Activated CD4-positive, alpha-beta T cell treated with anti-CD3 and anti-CD28 coated beads for 36 hours (primary cell): ENCODE measurements around the gene VTI1B. TPM values are rescaled to one million over a fixed set of nuclear protein-coding genes. Genes with fewer than 3 reads are reported as not detected.

Experiments used
- ATAC-seq: fragments of 200-7000 bp; cut with Tn5 transposase; one replicate; pipeline ENCODE4 v1.10.0; 2021; ENCODE audit warnings: mild to moderate bottlenecking, moderate library complexity
- CTCF ChIA-PET: fragments of 350-600 bp; sonication (Branson Sonifier 250); formaldehyde crosslinking; loops from one replicate; lab custom pipeline; 2021; ENCODE audit warnings: antibody characterized with exemption; lab: Charles Lee
- POLR2A ChIA-PET: fragments of 350-600 bp; sonication (Branson Sonifier 250); formaldehyde crosslinking; loops from one replicate; lab custom pipeline; 2021; ENCODE audit warnings: antibody characterized with exemption, inconsistent platforms; lab: Charles Lee
- DNase-seq: peaks from one replicate; pipeline ENCODE4 v3.0.0-alpha.2; 2020
- H3K27ac Mint-ChIP-seq: one replicate; pipeline ENCODE4 v1.8.0; 2021; ENCODE audit warnings: mixed read lengths
- H3K27me3 Mint-ChIP-seq: one replicate; pipeline ENCODE4 v1.8.0; 2021; ENCODE audit warnings: mixed read lengths
- H3K36me3 Mint-ChIP-seq: one replicate; pipeline ENCODE4 v1.8.0; 2021; ENCODE audit warnings: low read depth, mixed read lengths
- H3K4me1 Mint-ChIP-seq: one replicate; pipeline ENCODE4 v1.8.0; 2021; ENCODE audit warnings: mixed read lengths
- H3K4me3 Mint-ChIP-seq: one replicate; pipeline ENCODE4 v1.8.0; 2021; ENCODE audit warnings: mild to moderate bottlenecking, moderate library complexity, mixed read lengths
- H3K9me3 Mint-ChIP-seq: one replicate; pipeline ENCODE4 v1.8.0; 2021; ENCODE audit warnings: low read depth, mixed read lengths
- intact Hi-C, 2 experiments: fragments of 100-400 bp; cut with DNase I in 1 of 2; cut with micrococcal nuclease in 1 of 2; formaldehyde crosslinking; loops; one replicate each; pipeline versions ENCODE4 v1.14.2 to v1.15.1; 2022 to 2024; cut with DNase I, micrococcal nuclease
- total RNA-seq, 2 experiments: library from RNA; stranded (reverse); gene quantifications; one replicate each; pipeline ENCODE4 v1.2.3, GENCODE V29; 2021

The VTI1B gene
- total RNA-seq, 2 experiments from 2014 or later, result 42.0 to 58.3 TPM

DNA sequence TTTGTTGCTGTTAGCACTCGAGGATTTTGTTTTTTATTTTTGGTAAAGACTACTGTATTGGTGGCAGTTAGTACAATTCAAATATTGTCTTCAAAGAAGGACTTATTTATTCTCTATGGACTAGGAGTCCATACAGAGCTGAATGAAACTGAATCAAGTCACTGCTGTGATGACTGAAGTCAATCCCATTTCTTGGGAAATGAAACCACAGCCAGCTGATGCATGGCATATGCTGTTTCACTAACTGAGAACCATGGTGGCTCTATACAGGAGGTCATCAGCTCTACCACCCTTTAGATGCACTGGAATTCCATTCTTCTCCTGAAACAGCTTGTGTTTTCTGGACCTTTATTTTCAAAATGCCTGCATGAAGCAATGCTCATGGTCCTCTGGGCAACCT lies 22.2 kb downstream of the VTI1B start:
- no peak overlapping the region for H3K4me3 Mint-ChIP-seq
- POLR2A ChIA-PET, result no interaction called here
- no peaks in the 10 kb centered on the region for H3K9me3 Mint-ChIP-seq
- H3K4me1 Mint-ChIP-seq, result no peaks in the 10 kb centered on the region
- ATAC-seq, result no peak
- intact Hi-C loops, result no loop called here
- no peaks in the 10 kb centered on the region for H3K27me3 Mint-ChIP-seq
- H3K27ac Mint-ChIP-seq, result no peak overlapping the region
- DNase-seq, result no peak
- CTCF ChIA-PET, result interaction anchor here (0.8 to 1.5 kb wide), 5 partner anchors 15 to 60 kb away, joined by 3 to 6 read pairs (median 4); no protein-coding TSS in a partner anchor
- peaks cover 28% of the 10 kb centered on the region for H3K36me3 Mint-ChIP-seq

DNA sequence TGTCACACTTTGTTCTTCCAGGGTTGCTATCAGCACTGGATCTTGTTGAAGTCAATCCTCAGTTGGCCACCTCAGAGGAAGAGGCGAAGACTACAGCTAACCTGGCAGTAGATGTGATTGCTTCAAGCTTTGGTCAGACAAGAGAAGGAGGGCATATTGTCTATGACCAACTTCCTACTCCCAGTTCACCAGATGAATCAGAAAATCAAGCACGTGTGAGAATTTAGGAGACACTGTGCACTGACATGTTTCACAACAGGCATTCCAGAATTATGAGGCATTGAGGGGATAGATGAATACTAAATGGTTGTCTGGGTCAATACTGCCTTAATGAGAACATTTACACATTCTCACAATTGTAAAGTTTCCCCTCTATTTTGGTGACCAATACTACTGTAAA lies 23.7 kb downstream of the VTI1B start:
- H3K36me3 Mint-ChIP-seq, result peaks cover 22% of the 10 kb centered on the region
- ChIA-PET POLR2A (no interaction called here), CTCF (interaction anchor here (0.7 to 1.5 kb wide), 2 partner anchors 18 to 54 kb away, joined by 3 to 4 read pairs; no protein-coding TSS in a partner anchor)
- intact Hi-C loops, result no loop called here
- ATAC-seq (no peak), DNase-seq (no peak)
- H3K9me3 Mint-ChIP-seq, result no peaks in the 10 kb centered on the region
- H3K27me3 Mint-ChIP-seq, result no peaks in the 10 kb centered on the region
- H3K27ac Mint-ChIP-seq, result no peak overlapping the region
- H3K4me3 Mint-ChIP-seq, result no peak overlapping the region
- H3K4me1 Mint-ChIP-seq, result no peaks in the 10 kb centered on the region

DNA sequence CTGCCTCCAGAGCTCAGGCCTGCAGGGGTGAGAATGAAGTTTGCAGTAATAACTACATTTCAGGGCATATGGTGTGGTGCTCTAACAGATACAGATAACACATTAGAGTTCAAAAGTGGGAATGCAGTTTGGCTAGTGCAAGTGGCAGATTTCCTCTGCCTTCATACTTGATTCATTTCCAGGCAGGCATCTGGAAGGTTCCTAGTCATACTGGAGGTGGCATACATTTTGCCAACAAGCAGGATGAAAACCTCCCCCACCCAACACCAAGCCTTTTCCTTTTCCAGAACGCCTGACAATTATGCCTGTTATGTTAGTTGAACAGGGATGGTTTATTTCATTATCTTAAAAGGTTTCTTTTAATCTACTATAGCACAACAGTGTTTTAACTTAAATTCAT lies 24.3 kb downstream of the VTI1B start:
- no peak overlapping the region for H3K4me3 Mint-ChIP-seq
- POLR2A ChIA-PET, result no interaction called here
- no peak for ATAC-seq
- intact Hi-C loops, result no loop called here
- no peaks in the 10 kb centered on the region for H3K9me3 Mint-ChIP-seq
- CTCF ChIA-PET, result no interaction called here
- H3K4me1 Mint-ChIP-seq, result no peaks in the 10 kb centered on the region
- no peak for DNase-seq
- no peak overlapping the region for H3K27ac Mint-ChIP-seq
- H3K36me3 Mint-ChIP-seq, result peaks cover 22% of the 10 kb centered on the region
- H3K27me3 Mint-ChIP-seq, result no peaks in the 10 kb centered on the region

DNA sequence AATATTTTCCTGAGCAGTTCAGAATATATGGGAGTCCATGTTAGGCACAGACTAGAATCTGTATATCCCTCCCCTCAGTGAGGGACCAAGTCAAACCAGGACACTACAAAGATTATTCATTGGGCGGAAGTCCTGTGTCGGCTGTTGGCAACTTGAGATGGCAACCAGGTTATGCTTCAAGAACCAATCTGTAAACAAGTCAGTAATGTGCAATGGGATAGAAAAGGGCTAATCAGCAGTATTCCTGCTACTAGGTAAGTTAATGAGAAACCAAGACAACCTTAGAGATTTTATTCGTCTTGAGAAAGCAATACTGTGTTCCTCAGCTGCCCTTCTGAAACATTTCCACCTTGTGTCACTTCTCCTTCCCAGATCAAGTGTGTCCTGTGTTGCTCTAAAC lies 28.3 kb downstream of the VTI1B start:
- H3K4me3 Mint-ChIP-seq, result no peak overlapping the region
- peaks cover 12% of the 10 kb centered on the region for H3K4me1 Mint-ChIP-seq
- no peaks in the 10 kb centered on the region for H3K9me3 Mint-ChIP-seq
- ATAC-seq (no peak), DNase-seq (no peak)
- H3K27me3 Mint-ChIP-seq, result no peaks in the 10 kb centered on the region
- no peak overlapping the region for H3K27ac Mint-ChIP-seq
- peaks cover 12% of the 10 kb centered on the region for H3K36me3 Mint-ChIP-seq
- POLR2A ChIA-PET, result no interaction called here
- CTCF ChIA-PET, result no interaction called here
- intact Hi-C loops, result no loop called here

DNA sequence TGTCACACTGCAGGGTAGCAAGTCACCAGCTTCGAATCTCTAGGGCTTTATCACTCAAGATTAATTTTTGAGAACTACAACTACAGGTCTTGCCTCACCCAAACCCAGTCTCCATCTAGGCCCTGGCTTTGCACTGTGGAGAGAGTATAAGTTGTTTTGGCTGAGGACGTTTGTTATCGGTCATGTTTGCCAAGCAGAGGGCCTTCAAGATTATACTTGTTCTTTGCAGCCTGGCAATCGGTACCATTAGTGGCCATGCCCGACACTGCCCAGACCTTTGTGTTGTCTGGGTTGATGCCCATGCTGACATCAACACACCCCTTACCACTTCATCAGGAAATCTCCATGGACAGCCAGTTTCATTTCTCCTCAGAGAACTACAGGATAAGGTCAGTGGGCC lies 29.0 kb downstream of the VTI1B start:
- no peak overlapping the region for H3K27ac Mint-ChIP-seq
- no peak for DNase-seq
- H3K4me1 Mint-ChIP-seq, result peaks cover 12% of the 10 kb centered on the region
- ChIA-PET CTCF (interaction anchor here (0.6 kb wide), 1 partner anchor 19 kb away, joined by 3 read pairs; no protein-coding TSS in a partner anchor), POLR2A (no interaction called here)
- no peak overlapping the region for H3K4me3 Mint-ChIP-seq
- intact Hi-C loops, result no loop called here
- H3K36me3 Mint-ChIP-seq, result peaks cover 10% of the 10 kb centered on the region
- H3K27me3 Mint-ChIP-seq, result no peaks in the 10 kb centered on the region
- no peak for ATAC-seq
- no peaks in the 10 kb centered on the region for H3K9me3 Mint-ChIP-seq

DNA sequence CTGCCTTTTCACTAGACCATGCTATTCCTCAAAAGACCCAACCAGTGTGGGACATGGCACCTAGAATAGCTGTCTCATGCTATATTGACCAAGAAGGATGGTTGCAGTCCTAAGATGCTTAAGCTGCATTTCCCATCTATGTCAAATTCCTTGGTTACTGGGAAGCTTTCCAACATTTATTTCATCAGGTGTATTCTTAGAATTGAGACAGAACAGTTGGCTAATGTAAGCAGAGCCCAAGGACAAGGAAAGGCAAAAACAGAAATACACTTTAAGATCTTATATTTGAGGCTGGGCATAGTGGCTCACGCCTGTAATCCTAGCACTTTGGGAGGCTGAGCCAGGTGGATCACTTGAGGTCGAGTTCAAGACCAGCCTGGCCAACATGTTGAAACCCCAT lies 30.0 kb downstream of the VTI1B start:
- H3K9me3 Mint-ChIP-seq, result no peaks in the 10 kb centered on the region
- H3K36me3 Mint-ChIP-seq, result peaks cover 7% of the 10 kb centered on the region
- intact Hi-C loops, result no loop called here
- no peaks in the 10 kb centered on the region for H3K27me3 Mint-ChIP-seq
- ATAC-seq (no peak), DNase-seq (no peak)
- ChIA-PET POLR2A (no interaction called here), CTCF (interaction anchor here (0.7 to 1.7 kb wide), 7 partner anchors 11 to 211 kb away, joined by 3 to 6 read pairs (median 3); no protein-coding TSS in a partner anchor)
- no peak overlapping the region for H3K27ac Mint-ChIP-seq
- peaks cover 12% of the 10 kb centered on the region for H3K4me1 Mint-ChIP-seq
- no peak overlapping the region for H3K4me3 Mint-ChIP-seq

DNA sequence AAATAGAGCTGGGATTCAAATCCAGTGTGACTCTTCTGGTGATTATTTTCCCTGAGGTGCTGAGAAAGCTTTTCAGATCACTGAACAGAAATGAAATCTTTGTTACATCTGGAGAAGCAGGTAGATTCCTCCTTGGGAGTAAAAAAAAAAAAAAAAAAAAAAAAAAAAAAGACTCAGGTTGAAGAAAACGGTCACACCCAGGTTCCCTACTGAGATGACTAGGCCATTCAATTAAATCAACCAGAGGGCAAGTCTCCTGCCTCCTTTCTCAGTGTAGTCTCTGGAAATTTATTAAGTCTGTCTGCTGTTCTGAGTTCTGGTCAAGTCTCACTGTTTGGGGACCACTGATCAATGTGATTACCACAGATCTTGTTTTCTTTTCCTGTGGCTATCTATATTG lies 30.7 kb downstream of the VTI1B start:
- H3K27ac Mint-ChIP-seq, result peak overlapping the region; percentile 24
- intact Hi-C loops, result no loop called here
- peaks cover 12% of the 10 kb centered on the region for H3K4me1 Mint-ChIP-seq
- no peaks in the 10 kb centered on the region for H3K27me3 Mint-ChIP-seq
- ChIA-PET CTCF (interaction anchor here (0.6 to 1.7 kb wide), 6 partner anchors 16 to 1024 kb away, joined by 3 to 6 read pairs (median 3); no protein-coding TSS in a partner anchor), POLR2A (no interaction called here)
- no peak overlapping the region for H3K4me3 Mint-ChIP-seq
- ATAC-seq (no peak), DNase-seq (no peak)
- no peaks in the 10 kb centered on the region for H3K9me3 Mint-ChIP-seq
- peaks cover 7% of the 10 kb centered on the region for H3K36me3 Mint-ChIP-seq

DNA sequence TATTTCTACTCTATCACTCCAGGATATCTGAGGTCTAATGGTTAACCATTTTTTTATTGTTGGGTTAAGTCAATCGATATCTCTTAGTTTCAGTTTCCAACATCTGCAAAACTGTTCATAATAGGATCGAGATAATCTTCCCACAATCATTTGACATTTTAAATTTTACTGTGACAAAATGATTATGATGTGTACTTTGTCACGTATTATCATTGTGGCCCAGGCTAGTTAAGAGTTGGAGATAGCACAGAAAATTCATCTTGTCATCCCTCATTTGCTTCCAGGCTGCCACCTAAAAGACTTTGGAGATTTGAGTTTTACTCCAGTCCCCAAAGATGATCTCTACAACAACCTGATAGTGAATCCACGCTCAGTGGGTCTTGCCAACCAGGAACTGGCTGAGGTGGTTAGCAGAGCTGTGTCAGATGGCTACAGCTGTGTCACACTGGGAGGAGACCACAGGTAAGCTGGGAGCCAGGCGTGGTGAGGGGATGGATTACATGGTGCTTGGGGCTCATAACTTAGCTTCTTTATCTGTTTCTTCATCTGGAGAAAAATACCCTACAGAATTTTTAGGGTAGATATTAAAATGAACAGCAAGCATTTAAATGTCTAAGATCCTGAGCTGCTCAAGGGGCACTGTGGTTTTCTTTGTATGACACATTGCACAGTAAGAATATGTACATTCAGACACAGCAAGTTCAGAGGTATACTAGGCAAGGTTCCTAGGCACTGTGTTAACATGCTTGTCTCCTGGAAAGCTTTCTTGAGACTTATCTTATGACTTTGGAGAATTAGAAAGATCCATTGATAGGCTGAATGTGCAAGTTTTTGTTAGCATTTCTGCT lies 32.3 kb downstream of the VTI1B start:
- intact Hi-C loops, result no loop called here
- H3K36me3 Mint-ChIP-seq, result peaks cover 5% of the 10 kb centered on the region
- H3K27ac Mint-ChIP-seq, result peak overlapping the region; percentile 56
- CTCF ChIA-PET, result interaction anchor here (0.7 to 1.9 kb wide), 7 partner anchors 19 to 62 kb away, joined by 3 to 9 read pairs (median 5); partner anchors contain the start of gene VTI1B
- peak; percentile 89 for ATAC-seq
- no peaks in the 10 kb centered on the region for H3K27me3 Mint-ChIP-seq
- peak; percentile 39 for DNase-seq
- H3K9me3 Mint-ChIP-seq, result no peaks in the 10 kb centered on the region
- H3K4me3 Mint-ChIP-seq, result no peak overlapping the region
- H3K4me1 Mint-ChIP-seq, result peaks cover 12% of the 10 kb centered on the region
- POLR2A ChIA-PET, result no interaction called here

DNA sequence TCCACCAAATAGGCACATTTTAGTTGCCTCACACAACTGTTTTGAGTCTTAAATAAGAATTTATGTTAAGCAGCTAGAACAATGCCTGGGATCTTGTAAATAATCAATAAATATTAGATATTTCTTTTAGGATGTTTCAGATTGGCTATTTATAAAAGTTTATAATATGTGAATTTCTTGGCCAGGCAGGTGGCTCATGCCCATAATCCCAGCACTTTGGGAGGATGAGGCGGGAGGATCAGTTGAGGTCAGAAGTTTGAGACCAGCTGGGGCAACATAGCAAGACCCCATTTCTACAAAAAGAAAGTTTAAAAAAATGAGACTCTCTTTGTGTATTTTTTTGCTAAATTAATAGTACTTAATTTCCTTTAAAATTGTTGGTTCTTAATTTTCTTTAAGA lies 33.0 kb downstream of the VTI1B start:
- H3K36me3 Mint-ChIP-seq, result peaks cover 2% of the 10 kb centered on the region
- no peak overlapping the region for H3K4me3 Mint-ChIP-seq
- peaks cover 14% of the 10 kb centered on the region for H3K4me1 Mint-ChIP-seq
- no peaks in the 10 kb centered on the region for H3K27me3 Mint-ChIP-seq
- ChIA-PET CTCF (interaction anchor here (0.7 to 1.9 kb wide), 4 partner anchors 20 to 63 kb away, joined by 3 to 7 read pairs (median 5); no protein-coding TSS in a partner anchor), POLR2A (no interaction called here)
- H3K9me3 Mint-ChIP-seq, result no peaks in the 10 kb centered on the region
- ATAC-seq, result no peak
- intact Hi-C loops, result no loop called here
- no peak overlapping the region for H3K27ac Mint-ChIP-seq
- no peak for DNase-seq

DNA sequence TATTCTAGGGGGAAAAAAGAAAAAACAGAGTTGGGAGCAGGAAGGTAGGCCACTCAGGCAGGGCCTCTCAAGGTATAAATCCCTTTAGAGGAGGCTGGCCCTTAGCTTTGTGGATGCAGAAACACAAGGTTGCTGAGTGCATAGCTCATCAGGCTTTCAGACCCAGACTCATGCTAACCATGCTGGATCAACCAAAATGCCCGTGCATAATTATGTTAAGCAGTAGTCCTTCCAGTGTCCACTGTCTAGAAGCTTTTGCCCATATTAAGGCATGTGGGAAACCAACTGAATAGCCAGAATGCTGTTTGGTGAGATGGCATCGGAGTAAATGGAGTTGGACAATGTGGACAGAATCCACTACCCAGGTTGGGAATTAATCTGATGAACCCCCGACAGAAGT lies 35.8 kb downstream of the VTI1B start:
- POLR2A ChIA-PET, result no interaction called here
- Mint-ChIP-seq H3K36me3 (peaks cover 2% of the 10 kb centered on the region), H3K9me3 (no peaks in the 10 kb centered on the region)

DNA sequence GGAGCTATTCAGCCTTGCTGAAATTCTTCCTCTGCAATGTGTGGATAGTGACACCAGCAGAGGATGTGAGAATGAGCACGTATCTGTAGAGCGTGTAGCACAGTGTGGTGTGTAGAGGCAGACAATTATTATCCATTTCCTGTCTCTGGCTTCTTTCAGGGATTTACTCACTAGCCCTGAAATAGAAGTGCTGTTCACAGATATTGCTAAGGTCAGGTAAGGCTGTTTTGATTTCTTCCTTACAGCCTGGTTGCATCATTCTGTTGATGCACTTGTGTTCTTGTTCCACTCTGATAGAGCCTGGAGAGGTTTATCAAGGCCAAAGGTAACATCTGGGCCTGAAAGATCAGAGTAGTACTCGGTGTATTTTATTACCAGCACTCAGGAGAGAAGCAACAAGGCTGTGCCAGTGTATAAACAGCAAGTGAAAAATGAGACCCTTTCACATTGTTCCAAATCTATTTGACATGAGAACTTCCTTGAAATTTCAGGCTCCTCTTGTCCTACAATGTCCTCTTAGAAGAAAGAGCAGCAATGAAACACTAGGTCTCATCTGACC lies 38.0 kb downstream of the VTI1B start:
- CTCF ChIA-PET, result interaction anchor here (0.7 to 0.9 kb wide), 2 partner anchors 12 to 65 kb away, joined by 3 read pairs; no protein-coding TSS in a partner anchor
- H3K4me3 Mint-ChIP-seq, result no peak overlapping the region
- peak; percentile 95 for ATAC-seq
- H3K27me3 Mint-ChIP-seq, result no peaks in the 10 kb centered on the region
- H3K4me1 Mint-ChIP-seq, result peaks cover 3% of the 10 kb centered on the region
- H3K27ac Mint-ChIP-seq, result peak overlapping the region; percentile 58
- DNase-seq, result peak; percentile 8
- H3K9me3 Mint-ChIP-seq, result no peaks in the 10 kb centered on the region
- intact Hi-C loops, result no loop called here
- H3K36me3 Mint-ChIP-seq, result no peaks in the 10 kb centered on the region
- POLR2A ChIA-PET, result no interaction called here

More for the DNA sequence above, 35.8 kb downstream of the VTI1B start:
- ATAC-seq (no peak), DNase-seq (no peak)
- peaks cover 14% of the 10 kb centered on the region for H3K4me1 Mint-ChIP-seq
- H3K27me3 Mint-ChIP-seq, result no peaks in the 10 kb centered on the region
- CTCF ChIA-PET, result no interaction called here
- no peak overlapping the region for H3K27ac Mint-ChIP-seq
- no peak overlapping the region for H3K4me3 Mint-ChIP-seq
- intact Hi-C loops, result no loop called here
